Left lung (tissue), 10 donors: ENCODE data around the gene TSPAN5. TPM values are rescaled to one million over a fixed set of nuclear protein-coding genes. Genes with fewer than 3 reads are reported as not detected.

Experiments
- ATAC-seq: fragments of 200-7000 bp; cut with Tn5 transposase; one replicate; pipeline ENCODE4 v1.9.1; 2020; ENCODE audit warnings: moderate library complexity
- DNase-seq, 4 donors: peaks; one replicate each; pipeline ENCODE4 v3.0.0-alpha.2; 2013 to 2020
- H3K27ac ChIP-seq, 2 donors: fragments of 200-600 bp; sonication (generic) in 1 of 2; one replicate each; pipeline versions ENCODE4 v1.5.0 to v1.8.0; 2020 to 2021
- H3K27me3 ChIP-seq, 2 donors: fragments of 200-600 bp; sonication (generic) in 1 of 2; one replicate each; pipeline versions ENCODE4 v1.5.0 to v1.8.0; 2020 to 2021
- H3K36me3 ChIP-seq, 2 donors: fragments of 200-600 bp; sonication (generic) in 1 of 2; one replicate each; pipeline versions ENCODE4 v1.5.0 to v1.8.0; 2020 to 2021
- H3K4me1 ChIP-seq, 2 donors: fragments of 200-600 bp; one replicate each; pipeline ENCODE4 v1.8.0; 2021
- H3K4me3 ChIP-seq, 2 donors: fragments of 200-600 bp; sonication (generic) in 1 of 2; one replicate each; pipeline versions ENCODE4 v1.5.0 to v1.8.0; 2020 to 2021; ENCODE audit warnings: mild to moderate bottlenecking in 1 of 2
- H3K9me3 ChIP-seq, 2 donors: fragments of 200-600 bp; sonication (generic) in 1 of 2; one replicate each; pipeline versions ENCODE4 v1.5.0 to v1.8.0; 2020 to 2021
- intact Hi-C, 2 donors: fragments of 100-400 bp; cut with DNase I; formaldehyde crosslinking; loops; one replicate each; pipeline versions ENCODE4 v1.11.2 to v1.14.2; 2022
- polyA plus RNA-seq, 6 donors: library from polyadenylated mRNA; unstranded; fragments of 120-200 nt; gene quantifications; one replicate each; pipeline ENCODE4 v1.2.1, GENCODE V29; 2013; ENCODE audit not compliant: insufficient read length in 6 of 6
- total RNA-seq, 2 donors: library from RNA; stranded (reverse); fragmentation: NEBNext Ultra II Directional; extraction: Animal tissue kit (Norgen Biotek cat#: 25700); gene quantifications; one replicate each; pipeline ENCODE4 v1.2.1, GENCODE V29; 2021
- TF ChIP-seq, protein P1 (sequence below), 2 donors: fragments of 200-600 bp; sonication (generic) in 1 of 2; IDR thresholded peaks; one replicate each; pipeline versions ENCODE4 v1.5.0 to v1.8.0; 2021; ENCODE audit warnings: antibody characterized with exemption in 2 of 2
- donor health status: DM: no; HTN: yes; CAD: no.
- donor health status: DM: no; HTN: no; CAD: no.

Gene TSPAN5
- total and polyA plus RNA-seq, 8 donors = 11.9 to 36.5 (median 31.7) TPM

GRCh38 chr4:98608356-98608755 lies 50.1 kb downstream of the TSPAN5 start:
- ATAC-seq = no peak
- intact Hi-C loops = no loop called here

GRCh38 chr4:98606894-98607293 lies 51.5 kb downstream of the TSPAN5 start:
- DNase-seq (no peak), ATAC-seq (no peak)
- TF ChIP-seq, protein P1, sequence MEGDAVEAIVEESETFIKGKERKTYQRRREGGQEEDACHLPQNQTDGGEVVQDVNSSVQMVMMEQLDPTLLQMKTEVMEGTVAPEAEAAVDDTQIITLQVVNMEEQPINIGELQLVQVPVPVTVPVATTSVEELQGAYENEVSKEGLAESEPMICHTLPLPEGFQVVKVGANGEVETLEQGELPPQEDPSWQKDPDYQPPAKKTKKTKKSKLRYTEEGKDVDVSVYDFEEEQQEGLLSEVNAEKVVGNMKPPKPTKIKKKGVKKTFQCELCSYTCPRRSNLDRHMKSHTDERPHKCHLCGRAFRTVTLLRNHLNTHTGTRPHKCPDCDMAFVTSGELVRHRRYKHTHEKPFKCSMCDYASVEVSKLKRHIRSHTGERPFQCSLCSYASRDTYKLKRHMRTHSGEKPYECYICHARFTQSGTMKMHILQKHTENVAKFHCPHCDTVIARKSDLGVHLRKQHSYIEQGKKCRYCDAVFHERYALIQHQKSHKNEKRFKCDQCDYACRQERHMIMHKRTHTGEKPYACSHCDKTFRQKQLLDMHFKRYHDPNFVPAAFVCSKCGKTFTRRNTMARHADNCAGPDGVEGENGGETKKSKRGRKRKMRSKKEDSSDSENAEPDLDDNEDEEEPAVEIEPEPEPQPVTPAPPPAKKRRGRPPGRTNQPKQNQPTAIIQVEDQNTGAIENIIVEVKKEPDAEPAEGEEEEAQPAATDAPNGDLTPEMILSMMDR (IDR thresholded peaks at IDR 0.05) = no peak
- H3K9me3 ChIP-seq = no peaks in the 10 kb centered on the region
- intact Hi-C loops = no loop called here
- H3K27ac ChIP-seq = no peak overlapping the region
- no peaks in the 10 kb centered on the region for H3K4me1 ChIP-seq
- H3K4me3 ChIP-seq = no peak overlapping the region
- H3K27me3 ChIP-seq = no peaks in the 10 kb centered on the region
- no peaks in the 10 kb centered on the region for H3K36me3 ChIP-seq

More at GRCh38 chr4:98608356-98608755, 50.1 kb downstream of the TSPAN5 start:
- Histone ChIP-seq H3K27me3 (no peaks in the 10 kb centered on the region), H3K9me3 (no peaks in the 10 kb centered on the region), H3K27ac (no peak overlapping the region), H3K36me3 (no peaks in the 10 kb centered on the region), H3K4me3 (no peak overlapping the region), H3K4me1 (no peaks in the 10 kb centered on the region)
- DNase-seq = no peak
- TF ChIP-seq, protein P1 (IDR thresholded peaks at IDR 0.05) = no peak

DNA sequence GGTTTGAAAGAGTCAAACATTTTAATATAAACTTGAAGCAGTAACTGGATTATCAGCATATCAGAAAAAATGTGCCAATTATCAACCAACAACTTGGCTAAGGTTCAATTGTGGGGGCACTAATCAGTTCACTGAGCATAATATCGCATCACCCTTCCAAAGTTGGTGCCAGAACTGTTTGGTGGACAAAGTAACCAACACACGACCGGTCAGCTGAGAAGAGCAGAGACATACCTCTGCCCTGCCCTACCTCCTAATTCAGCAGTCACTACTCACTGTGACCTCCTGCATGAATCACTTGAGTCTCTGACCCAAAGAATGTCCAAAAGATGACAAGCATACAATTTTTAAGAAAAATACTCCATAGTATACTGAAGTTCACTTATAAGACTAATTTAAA lies 53.2 kb downstream of the TSPAN5 start:
- Histone ChIP-seq H3K36me3 (no peaks in the 10 kb centered on the region), H3K27me3 (no peaks in the 10 kb centered on the region), H3K4me1 (no peaks in the 10 kb centered on the region), H3K4me3 (no peak overlapping the region), H3K9me3 (peaks cover 0 to 3% of the 10 kb centered on the region in 2 donors), H3K27ac (no peak overlapping the region)
- TF ChIP-seq, protein P1 (IDR thresholded peaks at IDR 0.05) = no peak
- intact Hi-C loops = no loop called here
- no peak for DNase-seq
- no peak for ATAC-seq

- H3K27ac ChIP-seq = no peak overlapping the region
- intact Hi-C loops = no loop called here
- no peaks in the 10 kb centered on the region for H3K27me3 ChIP-seq
- H3K4me1 ChIP-seq = no peaks in the 10 kb centered on the region
- H3K4me3 ChIP-seq = no peak overlapping the region
- no peak for ATAC-seq
- H3K36me3 ChIP-seq = no peaks in the 10 kb centered on the region
- TF ChIP-seq, protein P1 (IDR thresholded peaks at IDR 0.05) = no peak
- no peak for DNase-seq
- H3K9me3 ChIP-seq = peaks cover 0 to 8% of the 10 kb centered on the region in 2 donors
Observed at GRCh38 chr4:98604723-98605122, 53.7 kb downstream of the TSPAN5 start.

- no peaks in the 10 kb centered on the region for H3K36me3 ChIP-seq
- TF ChIP-seq, protein P1 (IDR thresholded peaks at IDR 0.05) = no peak
- DNase-seq (no peak), ATAC-seq (no peak)
- H3K4me1 ChIP-seq = no peaks in the 10 kb centered on the region
- no peak overlapping the region for H3K4me3 ChIP-seq
- no peak overlapping the region for H3K27ac ChIP-seq
- intact Hi-C loops = no loop called here
- H3K9me3 ChIP-seq = peaks cover 0 to 13% of the 10 kb centered on the region in 2 donors
- no peaks in the 10 kb centered on the region for H3K27me3 ChIP-seq
Observed at GRCh38 chr4:98603683-98604521, 54.5 kb downstream of the TSPAN5 start.
